Bronchial smooth muscle cell (primary cell): ENCODE results near the gene C16orf46. TPM values are rescaled to one million over a fixed set of nuclear protein-coding genes. Genes with fewer than 3 reads are reported as not detected.

ENCODE experiments used
- total RNA-seq: library from RNA; depleted of rRNA; stranded (reverse); fragments of >200 nt; gene quantifications from 2 replicates; pipeline ENCODE4 v1.2.1, GENCODE V29; 2014

C16orf46 gene, protein sequence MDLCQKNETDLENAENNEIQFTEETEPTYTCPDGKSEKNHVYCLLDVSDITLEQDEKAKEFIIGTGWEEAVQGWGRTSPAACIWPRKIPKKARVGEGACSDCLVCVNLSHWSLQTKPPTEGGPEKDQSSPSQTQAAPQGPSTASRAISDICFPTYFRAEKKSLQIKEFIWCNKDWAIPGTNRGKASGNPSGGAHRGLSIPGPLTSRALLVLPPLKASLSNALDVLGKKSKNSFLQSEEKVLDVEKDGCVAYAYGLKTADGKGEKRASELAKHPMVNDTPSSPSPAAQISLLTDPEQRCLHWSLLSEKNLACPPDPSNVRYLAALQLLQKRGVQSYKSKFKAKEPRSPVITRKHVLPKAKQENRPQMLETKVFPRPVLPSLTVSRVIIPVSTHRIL
- 0.16 and 0.34 TPM in 2 replicates for total RNA-seq

DNA sequence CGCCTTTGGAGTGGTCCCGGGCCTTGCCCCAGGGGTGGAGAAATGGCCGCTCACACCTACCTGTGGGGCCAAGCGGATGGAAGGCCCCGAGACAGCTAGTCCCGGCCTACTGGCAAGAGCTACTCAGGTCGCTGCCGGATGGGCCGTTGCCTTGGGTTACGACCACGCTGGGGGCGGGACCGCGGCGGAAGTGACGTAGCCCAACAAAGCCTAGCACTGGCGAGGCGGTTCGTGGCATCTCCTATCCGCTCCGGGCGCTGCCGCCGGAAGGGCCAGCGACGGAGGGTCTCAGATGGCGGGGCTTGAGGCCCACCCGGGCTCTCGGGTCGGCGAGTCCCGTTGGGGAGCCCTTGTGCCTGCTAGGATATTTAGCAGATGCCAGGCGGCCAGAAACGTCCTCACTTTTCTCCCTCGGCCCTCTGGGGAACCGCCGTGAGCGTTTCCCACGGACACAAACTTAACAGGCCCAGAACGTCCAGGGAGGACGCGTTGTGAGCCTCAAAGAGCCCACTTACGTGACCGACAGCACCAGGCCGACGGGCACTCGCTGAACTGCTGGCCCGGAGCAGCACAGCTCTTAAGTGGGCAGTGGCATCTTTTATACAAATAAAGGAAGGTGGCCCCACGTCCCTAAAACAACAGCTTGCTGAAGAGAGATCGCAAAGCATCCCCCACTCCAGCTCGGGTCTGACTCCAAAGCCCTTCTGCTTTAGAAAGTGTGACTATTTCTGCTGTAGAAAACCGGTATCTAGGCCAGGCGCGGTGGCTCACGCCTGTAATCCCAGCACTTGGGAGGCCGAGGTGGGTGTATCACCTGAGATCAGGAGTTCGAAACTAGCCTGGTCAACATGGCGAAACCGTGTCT is at the start of gene C16orf46:
Gene C16orf46, minus strand, starts transcription at position 163 of the 865 bp plus-strand sequence. CDS start 13,283 bp downstream, outside the sequence.

DNA sequence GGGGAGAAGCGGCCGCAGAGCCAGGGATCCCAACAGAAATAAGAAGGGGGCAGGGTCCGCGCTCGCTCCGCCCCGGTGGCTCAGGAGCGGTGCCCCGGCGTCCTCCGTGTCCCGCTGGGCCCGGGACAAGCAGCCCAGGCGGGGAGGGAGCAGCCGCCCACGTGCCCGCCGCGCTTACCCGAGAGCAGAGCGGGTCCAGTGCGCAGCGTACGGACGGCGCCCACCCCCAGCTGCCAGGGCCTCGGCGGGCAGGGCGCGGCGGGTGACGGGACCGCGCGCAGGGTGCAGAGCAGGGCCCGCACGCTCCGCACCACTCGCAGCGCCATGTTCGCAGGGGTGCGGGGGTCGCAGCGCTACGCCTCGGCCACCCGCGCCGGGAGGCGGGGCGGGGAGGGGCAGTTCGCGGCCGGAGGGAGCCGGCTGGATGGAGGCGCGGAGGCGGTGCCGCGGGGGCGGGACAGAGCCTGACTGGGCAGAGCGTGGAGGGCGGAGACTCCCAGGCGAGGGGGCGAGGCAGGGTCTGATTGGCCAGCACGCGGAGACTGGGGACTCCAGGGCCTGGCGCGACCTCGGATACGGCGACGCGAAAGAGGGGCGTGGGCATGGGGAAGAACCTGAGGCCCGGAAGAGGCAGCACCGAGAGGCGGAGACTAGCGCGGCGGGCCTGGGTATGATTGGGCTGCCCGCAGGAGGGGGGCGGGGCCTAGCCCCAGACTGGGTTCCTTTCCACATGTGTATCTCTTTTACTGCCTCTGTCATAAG is 19.1 kb upstream of the C16orf46 start, which contains the start of gene GCSH:
Gene GCSH, minus strand, starts transcription at position 443 of the 762 bp plus-strand sequence. Its CDS starts 117 bp downstream, at position 326.

DNA sequence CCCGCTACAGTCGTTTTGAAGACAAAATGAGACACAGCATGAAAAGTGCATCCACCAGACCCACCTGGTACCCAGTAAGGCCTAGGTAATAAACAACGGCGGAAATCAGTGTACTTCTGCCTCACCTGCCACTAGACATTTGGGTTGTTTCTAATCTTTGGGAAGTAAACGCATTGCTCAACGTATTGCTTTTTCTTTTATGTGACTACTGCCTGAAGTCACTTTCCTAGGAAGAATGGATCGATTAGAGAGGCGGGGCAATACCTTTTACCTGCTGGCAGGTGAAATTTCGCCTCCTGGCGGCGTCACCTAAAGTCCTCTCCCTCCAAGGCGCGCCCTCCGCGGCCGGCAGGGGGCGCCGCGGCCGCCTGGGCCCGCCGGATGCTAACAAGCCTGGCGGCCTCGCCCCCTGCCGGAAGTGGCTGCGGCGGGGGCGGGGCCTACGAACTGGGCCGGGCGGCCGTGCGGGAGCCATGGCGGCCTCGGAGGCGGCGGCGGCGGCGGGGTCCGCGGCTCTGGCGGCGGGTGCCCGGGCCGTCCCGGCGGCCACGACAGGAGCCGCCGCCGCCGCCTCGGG is 41.6 kb downstream of the C16orf46 start, which contains the start of gene ATMIN:
Gene ATMIN, plus strand, starts transcription at position 445 of the 577 bp plus-strand sequence. Its CDS starts 29 bp downstream, at position 474.

Other genes starting within 250 kb of the C16orf46 start
- 23.3 and 31.3 TPM in 2 replicates for gene CMC2, start 70.4 kb downstream of the C16orf46 start, total RNA-seq
- gene CENPN, start 70.0 kb downstream of the C16orf46 start, total RNA-seq: 4.9 and 9.3 TPM in 2 replicates
- 21.9 and 22.5 TPM in 2 replicates for gene ATMIN, start 41.4 kb downstream of the C16orf46 start, total RNA-seq
- gene GCSH, start 19.2 kb upstream of the C16orf46 start, total RNA-seq: 7.3 and 13.6 TPM in 2 replicates
- under 0.01 TPM in 1 of 2 replicates, not detected in the other for gene BCO1, start 161.5 kb upstream of the C16orf46 start, total RNA-seq
- gene GAN, start 237.7 kb upstream of the C16orf46 start, total RNA-seq: 3.5 and 5.3 TPM in 2 replicates